Fibroblast of skin of back (primary cell): ENCODE measurements around the gene CDH15.
"Not testable (repeated sequence)": the region's sequence is repeated elsewhere in the genome, so short reads cannot be mapped to it uniquely, and the experiment has no call there.

Source experiments
- DNase-seq: peaks from one replicate; pipeline ENCODE4 v3.0.0-alpha.2; 2013

Gene CDH15

DNA sequence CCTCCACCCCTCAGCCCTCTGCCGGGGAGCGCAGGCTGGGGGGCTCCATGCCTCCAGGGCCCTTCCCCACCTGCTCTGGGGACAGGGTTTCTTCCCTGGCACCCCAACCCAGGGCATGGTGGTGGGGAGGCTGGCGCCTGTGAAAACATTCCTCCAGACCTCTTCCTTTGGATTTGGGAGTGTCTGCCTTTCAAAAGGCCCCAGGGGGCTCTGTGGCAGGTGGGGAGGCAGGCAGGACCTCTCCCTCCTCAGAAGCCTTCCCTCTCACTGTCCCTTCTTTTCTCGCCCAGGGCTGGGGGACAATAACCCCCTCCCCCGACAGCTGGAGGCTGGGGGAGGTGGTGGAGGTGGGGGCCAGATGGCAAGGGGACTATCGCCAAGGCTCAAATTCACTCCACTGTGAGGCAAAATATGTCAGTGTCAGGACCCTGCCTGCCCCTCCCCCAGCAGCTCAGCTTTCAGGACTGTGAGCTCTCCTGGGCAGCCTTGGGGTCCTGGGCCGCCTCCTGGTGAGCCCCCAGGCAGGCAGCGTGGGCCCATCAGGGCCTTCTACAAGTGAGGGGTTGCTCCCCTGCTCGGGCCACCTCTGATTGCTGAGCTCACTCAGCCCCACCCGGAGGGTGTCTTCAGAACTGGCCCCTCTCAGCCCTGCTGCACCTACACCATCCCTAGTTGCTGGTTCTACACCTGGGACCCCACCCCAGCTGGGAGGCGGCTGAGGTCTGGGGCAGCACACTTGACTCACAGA, 1.8 kb downstream of the CDH15 start:
- DNase-seq, result no peak

GRCh38 chr16:89174055-89174827, 2.7 kb downstream of the CDH15 start:
- no peak for DNase-seq

- no peak for DNase-seq
These were observed 3.3 kb downstream of the CDH15 start for GRCh38 chr16:89174877-89175276.

- no peak for DNase-seq
These were observed 4.0 kb downstream of the CDH15 start for GRCh38 chr16:89175280-89176146.

DNA sequence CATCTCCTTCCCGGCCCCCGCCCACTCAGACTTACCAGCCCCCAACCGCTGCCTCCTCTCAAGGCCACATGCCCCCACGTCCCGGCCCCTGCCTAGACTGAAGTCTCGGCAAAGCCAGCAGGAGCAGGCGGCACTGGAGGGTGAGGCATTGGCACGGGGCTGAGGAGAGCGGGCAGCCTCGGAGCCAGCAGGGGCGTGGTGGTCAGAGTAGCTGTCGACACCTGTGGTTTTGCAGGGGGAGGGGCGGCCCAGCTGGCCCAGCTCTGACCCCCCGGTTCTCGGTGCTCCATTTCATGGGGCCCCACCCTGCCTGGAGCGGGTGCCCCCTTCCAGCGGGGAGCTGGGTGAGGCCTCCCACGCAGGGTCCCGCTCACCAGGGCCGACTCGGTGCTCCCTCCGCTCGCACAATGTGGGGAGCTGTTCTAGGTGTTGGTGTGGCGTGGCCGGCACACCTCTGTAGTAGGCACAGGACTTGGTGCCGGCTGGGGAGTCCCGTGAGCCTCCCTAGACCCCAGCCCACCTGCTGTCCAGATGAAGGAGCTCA, 4.7 kb downstream of the CDH15 start:
- no peak for DNase-seq

GRCh38 chr16:89176717-89177116, 5.2 kb downstream of the CDH15 start:
- no peak for DNase-seq

DNA sequence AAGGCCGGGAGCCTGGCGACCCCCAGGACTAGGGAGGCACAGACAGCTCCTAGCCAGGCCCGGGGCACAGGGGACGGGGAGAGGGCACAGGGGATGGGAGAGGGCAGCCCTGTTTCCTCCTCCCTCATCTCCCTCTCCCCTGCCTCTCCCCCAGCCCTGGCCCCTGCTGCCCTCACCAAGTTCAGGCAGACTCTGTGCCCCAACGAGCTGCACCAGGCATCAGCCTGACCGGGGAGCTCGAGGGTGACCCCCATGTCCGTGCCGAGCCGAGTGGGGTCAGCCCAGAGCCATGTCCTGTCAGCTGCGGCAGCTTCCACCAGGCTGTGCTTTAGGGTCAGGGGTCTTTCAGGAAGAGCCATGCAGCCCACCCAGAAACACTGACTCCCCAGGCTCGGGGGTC, 6.0 kb downstream of the CDH15 start:
- DNase-seq, result no peak

DNA sequence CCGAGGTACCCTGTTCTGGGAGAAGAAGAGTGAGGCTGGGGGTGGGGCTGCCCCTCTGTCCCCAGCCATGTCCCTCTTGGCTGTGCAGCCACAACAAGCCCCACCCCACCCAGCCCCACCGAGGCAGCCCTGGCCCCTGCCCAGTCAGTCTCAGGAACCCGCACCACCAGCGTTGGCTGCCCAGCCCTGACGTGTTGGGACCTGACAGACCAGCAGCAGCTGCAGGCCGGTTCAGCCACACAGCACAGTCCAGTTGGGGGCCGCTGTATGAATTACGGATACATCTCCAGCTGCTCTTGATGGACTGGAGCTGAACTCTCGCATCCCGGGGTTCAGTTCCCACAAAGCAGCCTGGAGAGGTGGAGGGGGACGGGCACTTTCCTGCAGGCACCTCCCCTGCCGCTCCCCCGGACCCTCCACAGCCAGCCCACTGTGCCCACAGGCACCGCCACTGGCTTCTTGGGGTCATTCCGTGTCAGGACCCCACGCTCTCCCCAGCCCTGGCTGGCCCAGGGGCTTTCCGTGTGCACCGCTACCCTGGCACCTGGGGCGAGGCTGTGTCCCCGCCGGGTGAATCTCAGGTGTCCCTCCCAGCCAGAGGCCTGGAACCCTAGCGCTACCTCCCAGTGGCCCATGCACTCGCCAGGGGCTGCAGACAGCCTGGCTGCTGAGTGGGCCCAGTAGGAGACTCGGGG, 7.1 kb downstream of the CDH15 start:
- no peak for DNase-seq

DNA sequence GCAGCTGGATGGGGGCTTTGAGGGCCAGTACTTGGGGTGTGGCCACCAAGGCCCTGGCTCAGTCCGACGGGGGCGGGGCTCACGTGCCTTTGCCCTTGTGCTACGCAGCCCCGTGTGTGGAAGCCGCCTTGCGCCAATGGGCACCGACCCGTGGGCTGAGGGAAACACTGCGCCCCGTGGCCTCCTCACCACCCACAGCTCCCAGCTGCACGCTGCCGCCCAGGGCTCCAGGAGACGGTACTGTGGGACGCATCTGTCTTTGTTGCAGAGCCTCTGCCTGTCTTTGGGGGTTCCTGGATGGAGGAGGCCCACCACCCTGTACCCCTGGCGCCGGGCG, 7.6 kb downstream of the CDH15 start:
- DNase-seq, result no peak

- DNase-seq, result no peak
These were observed 8.2 kb downstream of the CDH15 start for GRCh38 chr16:89179656-89180315.

DNA sequence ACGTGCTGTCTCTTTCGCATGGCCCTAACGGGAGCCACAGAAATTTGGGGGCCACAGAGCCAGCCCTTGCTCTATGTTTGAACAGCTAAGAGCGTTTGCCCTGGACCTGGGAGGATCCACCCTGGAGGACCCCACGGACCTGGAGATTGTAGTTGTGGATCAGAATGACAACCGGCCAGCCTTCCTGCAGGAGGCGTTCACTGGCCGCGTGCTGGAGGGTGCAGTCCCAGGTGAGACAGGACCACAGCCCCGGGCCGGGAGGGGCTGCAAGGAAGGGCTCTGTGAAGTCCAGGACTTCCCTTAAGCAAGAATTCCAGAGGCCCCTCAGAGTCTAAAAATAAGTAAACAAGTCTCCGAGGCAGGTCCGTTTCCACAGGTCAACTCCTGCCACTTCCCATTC, 11.9 kb downstream of the CDH15 start:
- no peak for DNase-seq

- no peak for DNase-seq
These were observed 12.6 kb downstream of the CDH15 start for GRCh38 chr16:89183975-89184676.

- no peak for DNase-seq
These were observed 13.1 kb downstream of the CDH15 start for GRCh38 chr16:89184677-89184932.

DNA sequence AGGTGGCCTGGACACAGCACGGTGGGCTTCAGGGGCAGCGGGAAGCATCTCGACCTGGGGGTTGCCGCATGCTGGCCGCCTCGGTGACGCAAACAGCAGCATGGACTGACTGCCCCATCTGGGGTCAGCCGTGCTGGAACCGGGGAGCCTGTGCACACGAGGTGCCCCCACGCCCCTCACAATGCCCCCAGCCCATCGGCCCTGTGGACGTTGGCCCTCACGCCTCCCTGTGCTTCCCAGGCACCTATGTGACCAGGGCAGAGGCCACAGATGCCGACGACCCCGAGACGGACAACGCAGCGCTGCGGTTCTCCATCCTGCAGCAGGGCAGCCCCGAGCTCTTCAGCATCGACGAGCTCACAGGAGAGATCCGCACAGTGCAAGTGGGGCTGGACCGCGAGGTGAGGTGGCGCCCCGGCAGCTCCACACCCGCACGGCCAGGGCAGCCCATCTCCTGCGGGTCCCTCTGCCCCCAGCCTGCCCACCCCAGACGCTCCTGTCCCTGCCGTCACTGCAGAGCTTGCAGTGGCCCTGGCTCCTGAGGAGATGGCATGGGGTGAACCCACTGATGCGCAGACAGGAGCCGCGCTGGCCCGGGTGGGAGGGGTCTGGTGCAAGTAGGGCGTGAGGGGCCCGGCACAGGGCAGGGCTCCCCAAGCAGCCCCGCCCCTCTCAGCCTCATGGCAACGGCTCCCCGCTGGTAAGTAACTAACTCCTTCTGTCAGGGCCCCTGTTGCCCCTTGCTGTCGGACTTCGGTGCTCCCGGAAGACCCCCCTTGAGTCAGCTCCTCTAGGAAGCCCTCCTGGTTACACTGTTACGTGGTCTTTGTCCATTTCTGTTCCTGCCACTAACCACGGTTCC, 13.6 kb downstream of the CDH15 start:
- peak; percentile 10 for DNase-seq

GRCh38 chr16:89185887-89186592, 14.5 kb downstream of the CDH15 start:
- DNase-seq, result not testable (repeated sequence)

DNA sequence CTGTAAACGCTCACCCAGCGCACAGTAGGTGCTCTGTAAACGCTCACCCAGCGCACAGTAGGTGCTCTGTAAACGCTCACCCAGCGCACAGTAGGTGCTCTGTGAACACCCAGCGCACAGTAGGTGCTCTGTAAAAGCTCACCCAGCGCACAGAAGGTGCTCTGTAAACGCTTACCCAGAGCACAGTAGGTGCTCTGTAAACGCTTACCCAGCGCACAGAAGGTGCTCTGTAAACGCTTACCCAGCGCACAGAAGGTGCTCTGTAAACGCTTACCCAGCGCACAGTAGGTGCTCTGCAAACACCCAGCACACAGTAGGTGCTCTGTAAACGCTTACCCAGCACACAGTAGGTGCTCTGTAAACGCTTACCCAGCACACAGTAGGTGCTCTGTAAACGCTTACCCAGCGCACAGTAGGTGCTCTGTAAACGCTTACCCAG, 15.1 kb downstream of the CDH15 start:
- not testable (repeated sequence) for DNase-seq

DNA sequence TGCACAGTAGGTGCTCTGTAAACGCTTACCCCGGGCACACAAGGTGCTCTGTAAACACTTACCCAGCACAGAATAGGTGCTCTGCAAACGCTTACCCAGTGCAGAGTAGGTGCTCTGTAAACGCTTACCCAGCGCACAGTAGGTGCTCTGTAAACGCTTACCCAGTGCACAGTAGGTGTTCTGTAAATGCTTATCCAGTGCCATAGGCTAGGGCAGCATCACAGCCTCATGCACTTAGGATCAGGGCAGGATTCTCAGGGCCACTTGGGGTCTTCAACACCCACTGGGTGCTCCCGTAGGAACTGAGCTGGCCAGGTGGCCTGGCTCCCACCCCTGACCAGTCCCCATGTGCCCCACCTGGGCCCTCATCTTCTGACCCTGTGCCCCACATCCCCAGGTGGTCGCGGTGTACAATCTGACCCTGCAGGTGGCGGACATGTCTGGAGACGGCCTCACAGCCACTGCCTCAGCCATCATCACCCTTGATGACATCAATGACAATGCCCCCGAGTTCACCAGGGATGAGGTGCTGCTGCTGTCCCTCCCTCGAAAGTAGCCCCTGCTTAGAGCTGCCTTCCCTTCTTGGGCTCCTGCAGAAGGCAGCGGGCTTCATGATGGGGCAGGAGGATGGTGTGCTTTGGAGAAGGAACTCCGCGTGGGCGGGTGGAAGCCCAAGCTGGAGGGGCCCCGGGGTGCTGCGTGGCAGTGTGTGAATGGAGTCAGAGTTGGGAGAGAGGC, 15.7 kb downstream of the CDH15 start:
- DNase-seq, result peak; percentile 40

DNA sequence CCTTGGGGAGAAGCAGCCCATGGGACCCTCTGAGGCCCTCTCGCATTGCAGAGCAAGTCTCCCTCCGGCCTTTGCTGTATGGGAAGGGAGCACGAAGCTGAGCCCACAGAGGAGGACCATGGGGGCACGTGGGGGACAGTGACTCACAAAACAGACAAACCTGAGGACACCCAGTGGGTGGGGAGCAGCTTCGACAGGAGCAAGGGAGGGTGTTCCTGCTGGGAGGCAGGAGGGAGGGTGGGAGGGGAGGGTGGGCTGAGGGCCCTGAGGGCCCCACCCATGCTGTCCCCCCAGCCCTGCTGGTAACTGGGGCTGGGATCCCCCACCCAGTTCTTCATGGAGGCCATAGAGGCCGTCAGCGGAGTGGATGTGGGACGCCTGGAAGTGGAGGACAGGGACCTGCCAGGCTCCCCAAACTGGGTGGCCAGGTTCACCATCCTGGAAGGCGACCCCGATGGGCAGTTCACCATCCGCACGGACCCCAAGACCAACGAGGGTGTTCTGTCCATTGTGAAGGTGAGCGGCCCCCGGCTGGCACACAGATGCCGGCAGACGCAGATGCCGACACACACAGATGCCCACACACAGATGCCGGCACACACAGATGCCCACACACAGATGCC, 16.3 kb downstream of the CDH15 start:
- DNase-seq, result peak; percentile 46
